H9 (cell line): ENCODE results near the gene ETV6. TPM values are rescaled to one million over a fixed set of nuclear protein-coding genes. Genes with fewer than 3 reads are reported as not detected.

Experiments used
- DNase-seq: peaks from one replicate; pipeline ENCODE4 v3.0.0-alpha.2; 2017
- H2AFZ ChIP-seq: one replicate; pipeline ENCODE4 v1.6.1; 2013; ENCODE audit warnings: mild to moderate bottlenecking, low read length, control low read depth, moderate library complexity
- H2AK5ac ChIP-seq: 2 replicates; pipeline ENCODE4 v1.6.1; 2013; ENCODE audit warnings: low read length, control low read depth, mixed read lengths; ENCODE audit not compliant: insufficient read length
- H2BK120ac ChIP-seq: one replicate; pipeline ENCODE4 v1.6.1; 2013; ENCODE audit warnings: low read depth, mild to moderate bottlenecking, low read length, control low read depth, inconsistent platforms; ENCODE audit not compliant: poor library complexity, severe bottlenecking
- H2BK12ac ChIP-seq: 2 replicates; pipeline ENCODE4 v1.6.1; 2013; ENCODE audit warnings: low read length, control low read depth, mixed read lengths, low read depth; ENCODE audit not compliant: insufficient read length
- H2BK15ac ChIP-seq: 2 replicates; pipeline ENCODE4 v1.6.1; 2013; ENCODE audit warnings: low read depth, low read length, control low read depth
- H2BK20ac ChIP-seq: one replicate; pipeline ENCODE4 v1.6.1; 2013; ENCODE audit warnings: low read depth, mild to moderate bottlenecking, low read length, control low read depth, inconsistent platforms; ENCODE audit not compliant: poor library complexity, severe bottlenecking
- H2BK5ac ChIP-seq: 2 replicates; pipeline ENCODE4 v1.6.1; 2013; ENCODE audit warnings: low read length, control low read depth, mixed read lengths; ENCODE audit not compliant: insufficient read length
- H3K14ac ChIP-seq: 2 replicates; pipeline ENCODE4 v1.6.1; 2013; ENCODE audit warnings: low read length, control low read depth; ENCODE audit not compliant: insufficient read depth
- H3K18ac ChIP-seq: 2 replicates; pipeline ENCODE4 v1.6.1; 2013; ENCODE audit warnings: low read depth, mild to moderate bottlenecking, mixed read lengths, low read length, control low read depth; ENCODE audit not compliant: insufficient read length
- H3K23ac ChIP-seq: 2 replicates; pipeline ENCODE4 v1.6.1; 2013; ENCODE audit warnings: low read length, control low read depth, mixed read lengths, low read depth; ENCODE audit not compliant: insufficient read length
- H3K23me2 ChIP-seq: 2 replicates; pipeline ENCODE4 v1.6.1; 2013; ENCODE audit warnings: low read depth, mild to moderate bottlenecking, mixed read lengths, low read length, control low read depth; ENCODE audit not compliant: insufficient read length, poor library complexity, severe bottlenecking
- H3K27ac ChIP-seq: 2 replicates; pipeline ENCODE4 v1.5.1; 2013; ENCODE audit warnings: low read length, control low read depth, mixed read lengths, low read depth; ENCODE audit not compliant: insufficient read length
- H3K27me3 ChIP-seq: 2 replicates; pipeline ENCODE4 v1.6.1; 2013; ENCODE audit warnings: low read length, control low read depth, inconsistent platforms; ENCODE audit not compliant: insufficient read depth
- H3K4ac ChIP-seq: 2 replicates; pipeline ENCODE4 v1.6.1; 2013; ENCODE audit warnings: low read depth, mild to moderate bottlenecking, control low read depth, inconsistent platforms, low read length, moderate library complexity
- H3K4me1 ChIP-seq: 2 replicates; pipeline ENCODE4 v1.6.1; 2013; ENCODE audit warnings: low read length, control low read depth, inconsistent platforms; ENCODE audit not compliant: insufficient read depth
- H3K4me2 ChIP-seq: 2 replicates; pipeline ENCODE4 v1.6.1; 2013; ENCODE audit warnings: low read length, control low read depth, mixed read lengths; ENCODE audit not compliant: insufficient read length, insufficient read depth
- H3K56ac ChIP-seq: 2 replicates; pipeline ENCODE4 v1.6.1; 2013; ENCODE audit warnings: low read depth, mild to moderate bottlenecking, mixed read lengths, low read length, control low read depth; ENCODE audit not compliant: insufficient read length
- H3K79me1 ChIP-seq: 2 replicates; pipeline ENCODE4 v1.6.1; 2013; ENCODE audit warnings: low read depth, mild to moderate bottlenecking, moderate library complexity, low read length, control low read depth, inconsistent platforms; ENCODE audit not compliant: insufficient read depth, poor library complexity, severe bottlenecking
- H3K79me2 ChIP-seq: 2 replicates; pipeline ENCODE4 v1.6.1; 2013; ENCODE audit warnings: low read length, control low read depth, inconsistent platforms; ENCODE audit not compliant: insufficient read depth
- H3K9ac ChIP-seq: 2 replicates; pipeline ENCODE4 v1.6.1; 2013; ENCODE audit warnings: low read length, control low read depth, mixed read lengths; ENCODE audit not compliant: insufficient read length; ENCODE audit errors: extremely low read depth
- H3K9me3 ChIP-seq: one replicate; pipeline ENCODE4 v1.6.1; 2013; ENCODE audit warnings: low read depth, low read length, inconsistent platforms; ENCODE audit not compliant: control insufficient read depth
- H3T11ph ChIP-seq: one replicate; pipeline ENCODE4 v1.6.1; 2013; ENCODE audit warnings: mild to moderate bottlenecking, low read length, control low read depth, inconsistent platforms
- H4K20me1 ChIP-seq: one replicate; pipeline ENCODE4 v1.6.1; 2013; ENCODE audit not compliant: control insufficient read depth, insufficient read length, insufficient read depth
- H4K5ac ChIP-seq: 2 replicates; pipeline ENCODE4 v1.6.1; 2013; ENCODE audit warnings: low read depth, mild to moderate bottlenecking, mixed read lengths, low read length, control low read depth; ENCODE audit not compliant: insufficient read length
- H4K8ac ChIP-seq: replicated peaks from 2 replicates; pipeline ENCODE4 v1.6.1; 2013; ENCODE audit warnings: low read length, control low read depth, mixed read lengths, low read depth; ENCODE audit not compliant: insufficient read length
- H4K91ac ChIP-seq: 2 replicates; pipeline ENCODE4 v1.6.1; 2013; ENCODE audit warnings: low read depth, mild to moderate bottlenecking, moderate library complexity, mixed read lengths, low read length, control low read depth; ENCODE audit not compliant: insufficient read length
- H3K27ac Mint-ChIP-seq, 3 experiments: 2 replicates in 2 of 3; 3 replicates in 1 of 3; pipeline ENCODE4 v1.8.0; 2020 to 2021; ENCODE audit warnings: mixed read lengths in 3 of 3, mild to moderate bottlenecking in 1 of 3, moderate library complexity in 1 of 3
- H3K27me3 Mint-ChIP-seq: 2 replicates; pipeline ENCODE4 v1.8.0; 2021; ENCODE audit warnings: low read depth, mild to moderate bottlenecking, moderate library complexity, mixed read lengths
- H3K36me3 Mint-ChIP-seq, 3 experiments: 2 replicates in 2 of 3; 3 replicates in 1 of 3; pipeline ENCODE4 v1.8.0; 2020 to 2021; ENCODE audit warnings: low read depth in 3 of 3, mixed read lengths in 3 of 3; ENCODE audit not compliant: insufficient read depth in 1 of 3
- H3K4me1 Mint-ChIP-seq, 2 experiments: 2 replicates each; pipeline ENCODE4 v1.8.0; 2020; ENCODE audit warnings: mixed read lengths in 2 of 2
- H3K4me3 Mint-ChIP-seq, 2 experiments: 2 replicates in 1 of 2; 3 replicates in 1 of 2; pipeline ENCODE4 v1.8.0; 2020 to 2021; ENCODE audit warnings: mild to moderate bottlenecking in 2 of 2, mixed read lengths in 2 of 2, moderate library complexity in 1 of 2
- H3K9me3 Mint-ChIP-seq, 2 experiments: 2 replicates in 1 of 2; 3 replicates in 1 of 2; pipeline ENCODE4 v1.8.0; 2020; ENCODE audit warnings: mild to moderate bottlenecking in 2 of 2, mixed read lengths in 2 of 2, moderate library complexity in 1 of 2
- CTCF ChIP-seq: fragments of 200-600 bp; sonication (generic); conservative IDR thresholded peaks from 3 replicates; pipeline ENCODE4 v1.8.0; 2021; ENCODE audit warnings: antibody characterized with exemption, mild to moderate bottlenecking
- WGBS: extraction: QIAGEN DNeasy Blood & Tissue Kit; methylation state at CpG from one replicate; pipeline ENCODE4 v1.1.7; 2013; ENCODE audit warnings: missing lambda C conversion rate, low lambda C conversion rate, mixed read lengths; ENCODE audit not compliant: insufficient read length; ENCODE audit errors: extremely low coverage; 5-methylcytosine and 5-hydroxymethylcytosine counted together
- total RNA-seq: library from RNA; stranded (reverse); gene quantifications from 2 replicates; pipeline ENCODE4 v1.2.1, GENCODE V29; 2021

Gene ETV6
- total RNA-seq, 1 experiment from 2014 or later = 28.7 TPM

GRCh38 chr12:11813438-11813813, 164.0 kb downstream of the ETV6 start:
- Histone ChIP-seq H3K14ac (peak overlapping the region; percentile 14; the same call in 1 of the 2 replicates), H3K27ac (no peak overlapping the region), H2AFZ (no peak overlapping the region), H2BK120ac (no peak overlapping the region), H3K4ac (no peak overlapping the region), H4K8ac (no peak overlapping the region), H3K18ac (no peak overlapping the region), H3K4me1 (peaks cover 16% of the 10 kb centered on the region), H2BK15ac (no peak overlapping the region), H3K27me3 (no peaks in the 10 kb centered on the region), H3K79me2 (no peaks in the 10 kb centered on the region), H4K20me1 (no peaks in the 10 kb centered on the region), H2BK5ac (no peak overlapping the region), H4K91ac (no peak overlapping the region), H3K9me3 (no peaks in the 10 kb centered on the region), H3K23me2 (no peaks in the 10 kb centered on the region), H2BK20ac (no peak overlapping the region), H3K56ac (no peak overlapping the region), H3T11ph (no peak overlapping the region), H3K4me2 (peak overlapping the region; percentile 18), H3K79me1 (no peaks in the 10 kb centered on the region), H2AK5ac (no peak overlapping the region), H3K23ac (no peak overlapping the region), H2BK12ac (no peak overlapping the region), H4K5ac (no peak overlapping the region), H3K9ac (no peak overlapping the region)
- DNase-seq = no peak
- no CpG with 5 or more reads among the region's 3 CpGs for WGBS
- peak overlapping the region in 2 of 3 experiments; percentile 19 to 56; a peak in 3 of 7 replicates for H3K27ac Mint-ChIP-seq
- peaks cover 0 to 3% (median 0%) of the 10 kb centered on the region in 3 experiments; a peak in 2 of 7 replicates for H3K36me3 Mint-ChIP-seq
- peaks cover 51 to 52% of the 10 kb centered on the region in 2 experiments for H3K4me1 Mint-ChIP-seq
- peak overlapping the region in 1 of 2 experiments; percentile 5; a peak in 1 of 5 replicates for H3K4me3 Mint-ChIP-seq
- no peaks in the 10 kb centered on the region; a peak in 1 of 5 replicates for H3K9me3 Mint-ChIP-seq
- H3K27me3 Mint-ChIP-seq = no peaks in the 10 kb centered on the region
- TF ChIP-seq CTCF = no peak
